PC-3 (cell line): ENCODE measurements around the gene ZNF548. TPM values are rescaled to one million over a fixed set of nuclear protein-coding genes. Genes with fewer than 3 reads are reported as not detected.

ENCODE experiments used
- ATAC-seq: fragments of 200-7000 bp; cut with Tn5 transposase; 2 replicates; pipeline ENCODE4 v1.9.1; 2020; ENCODE audit warnings: mild to moderate bottlenecking, moderate library complexity
- BruUV-seq: library from RNA; stranded (reverse); fragments of 400-500 nt; replicated peaks from 2 replicates; lab custom pipeline; 2021; lab: Mats Ljungman, UMichigan
- CTCF ChIA-PET: fragments of 300-600 bp; sonication (Branson Sonifier 250); formaldehyde crosslinking; loops from one replicate; lab custom pipeline; 2022; ENCODE audit warnings: antibody characterized with exemption; lab: Charles Lee
- POLR2A ChIA-PET: fragments of 300-600 bp; sonication (Branson Sonifier 250); formaldehyde crosslinking; loops from one replicate; lab custom pipeline; 2022; ENCODE audit warnings: antibody characterized with exemption; ENCODE audit not compliant: unreplicated experiment; lab: Charles Lee
- DNase-seq: peaks from one replicate; pipeline ENCODE4 v3.0.0-alpha.2; 2015
- H2AFZ ChIP-seq: fragments of 300-600 bp; sonication (generic); 2 replicates; pipeline ENCODE4 v1.6.0; 2016; ENCODE audit warnings: antibody characterized with exemption, low read length
- H3F3A ChIP-seq: fragments of 300-600 bp; sonication (generic); one replicate; pipeline ENCODE4 v1.6.0; 2017; ENCODE audit warnings: antibody characterized with exemption, low read length, control low read depth, mild to moderate bottlenecking; ENCODE audit not compliant: unreplicated experiment
- H3K27ac ChIP-seq: fragments of 300-600 bp; sonication (generic); 2 replicates; pipeline ENCODE4 v1.5.1; 2016; ENCODE audit warnings: mild to moderate bottlenecking, low read length
- H3K27me3 ChIP-seq: fragments of 300-600 bp; sonication (generic); 2 replicates; pipeline ENCODE4 v1.6.1; 2016; ENCODE audit warnings: low read length, mixed read lengths
- H3K36me3 ChIP-seq: fragments of 300-600 bp; sonication (generic); 2 replicates; pipeline ENCODE4 v1.6.1; 2016; ENCODE audit warnings: low read depth, mixed run types, low read length, mixed read lengths
- H3K4me1 ChIP-seq: fragments of 300-600 bp; sonication (generic); 2 replicates; pipeline ENCODE4 v1.5.1; 2016; ENCODE audit warnings: low read length; ENCODE audit not compliant: insufficient read depth
- H3K4me2 ChIP-seq: fragments of 300-600 bp; sonication (generic); 2 replicates; pipeline ENCODE4 v1.6.0; 2016; ENCODE audit warnings: low read length
- H3K4me3 ChIP-seq: fragments of 300-600 bp; sonication (generic); 2 replicates; pipeline ENCODE4 v1.5.1; 2016; ENCODE audit warnings: mild to moderate bottlenecking, low read length, mixed read lengths
- H3K79me2 ChIP-seq: fragments of 300-600 bp; sonication (generic); 2 replicates; pipeline ENCODE4 v1.6.1; 2017; ENCODE audit warnings: low read length, mixed read lengths
- H3K9ac ChIP-seq: fragments of 300-600 bp; sonication (generic); 2 replicates; pipeline ENCODE4 v1.6.0; 2016; ENCODE audit warnings: mild to moderate bottlenecking, low read length
- H3K9me2 ChIP-seq: fragments of 300-600 bp; sonication (generic); replicated peaks from 2 replicates; pipeline ENCODE4 v1.6.1; 2016; ENCODE audit warnings: mixed run types, low read length, mixed read lengths
- H3K9me3 ChIP-seq: fragments of 300-600 bp; sonication (generic); 2 replicates; pipeline ENCODE4 v1.6.1; 2016; ENCODE audit warnings: low read length, mixed read lengths
- H4K20me1 ChIP-seq: fragments of 300-600 bp; sonication (generic); 2 replicates; pipeline ENCODE4 v1.6.1; 2016; ENCODE audit warnings: low read length, mixed read lengths
- CTCF ChIP-seq: fragments of 300-600 bp; sonication (generic); conservative IDR thresholded peaks from 2 replicates; pipeline ENCODE4 v1.5.1; 2017; ENCODE audit warnings: antibody characterized with exemption, low read depth, mild to moderate bottlenecking, low read length
- EZH2 ChIP-seq: fragments of 300-600 bp; sonication (generic); IDR thresholded peaks from one replicate; pipeline ENCODE4 v1.6.1; 2017; ENCODE audit warnings: antibody characterized with exemption, mild to moderate bottlenecking, low read length; ENCODE audit not compliant: unreplicated experiment
- EZH2phosphoT487 ChIP-seq: fragments of 300-600 bp; sonication (generic); IDR thresholded peaks from 2 replicates; pipeline ENCODE4 v1.6.1; 2018; ENCODE audit warnings: mild to moderate bottlenecking, antibody characterized with exemption, low read length, borderline replicate concordance
- intact Hi-C: fragments of 100-400 bp; cut with micrococcal nuclease; formaldehyde crosslinking; loops from 2 replicates; pipeline ENCODE4 v1.9.0; 2023
- total RNA-seq: library from RNA; depleted of rRNA; stranded (reverse); fragments of >200 nt; gene quantifications from 2 replicates; pipeline ENCODE4 v1.2.3, GENCODE V29; 2014; rRNA removed

The ZNF548 gene
- total RNA-seq, 1 experiment from 2014 or later = 14.4 TPM

- no peak overlapping the region for H3K27ac ChIP-seq
- intact Hi-C loops = no loop called here
- H4K20me1 ChIP-seq = no peaks in the 10 kb centered on the region
- H3K27me3 ChIP-seq = no peaks in the 10 kb centered on the region
- TF ChIP-seq EZH2 (no peak), EZH2phosphoT487 (no peak), CTCF (no peak)
- no peak overlapping the region for H2AFZ ChIP-seq
- CTCF ChIA-PET = no interaction called here
- H3K4me3 ChIP-seq = no peak overlapping the region
- no peaks in the 10 kb centered on the region for H3K9me2 ChIP-seq
- POLR2A ChIA-PET = no interaction called here
- 0 out of 2 replicates have a peak, but pooled peaks cover 4% of the 10 kb centered on the region for H3K9me3 ChIP-seq
- no peak overlapping the region for H3K9ac ChIP-seq
- no peaks in the 10 kb centered on the region for H3K4me1 ChIP-seq
- H3K79me2 ChIP-seq = no peaks in the 10 kb centered on the region
- no peak overlapping the region for H3K4me2 ChIP-seq
- no TSS peak for BruUV-seq
- ATAC-seq (no peak), DNase-seq (no peak)
- no peaks in the 10 kb centered on the region for H3F3A ChIP-seq
- H3K36me3 ChIP-seq = peaks cover 14% of the 10 kb centered on the region
These were observed 62.7 kb downstream of the ZNF548 start for GRCh38 chr19:57452307-57452706.

Other genes starting within 250 kb of the ZNF548 start
- not detected in 2 replicates for gene ZIM3, start 244.7 kb upstream of the ZNF548 start, total RNA-seq
- not detected in 2 replicates for gene DUXA, start 222.4 kb upstream of the ZNF548 start, total RNA-seq
- 44.1 and 53.9 TPM in 2 replicates for gene ZNF264, start 198.4 kb upstream of the ZNF548 start, total RNA-seq
- 2.0 and 3.2 TPM in 2 replicates for gene AURKC, start 158.8 kb upstream of the ZNF548 start, total RNA-seq
- 12.9 and 13.1 TPM in 2 replicates for gene ZNF805, start 149.2 kb upstream of the ZNF548 start, total RNA-seq
- gene ZNF460, start 109.4 kb upstream of the ZNF548 start, total RNA-seq = 39.5 and 60.6 TPM in 2 replicates
- gene ZNF543, start 69.4 kb upstream of the ZNF548 start, total RNA-seq = 5.2 and 7.6 TPM in 2 replicates
- 8.1 and 8.2 TPM in 2 replicates for gene ZNF304, start 38.6 kb upstream of the ZNF548 start, total RNA-seq
- gene TRAPPC2B, start 26.3 kb upstream of the ZNF548 start, total RNA-seq = 16.1 and 21.0 TPM in 2 replicates
- 0.81 and 3.2 TPM in 2 replicates for gene ZNF547, start 26.3 kb upstream of the ZNF548 start, total RNA-seq
- gene ZNF17, start 21.3 kb downstream of the ZNF548 start, total RNA-seq = 4.7 and 7.8 TPM in 2 replicates
- gene ZNF749, start 45.5 kb downstream of the ZNF548 start, total RNA-seq = 17.6 and 21.9 TPM in 2 replicates
- 0.18 TPM in 1 of 2 replicates, not detected in the other for gene VN1R1, start 67.3 kb downstream of the ZNF548 start, total RNA-seq
- gene ZNF772, start 87.7 kb downstream of the ZNF548 start, total RNA-seq = 12.5 and 14.1 TPM in 2 replicates
- 16.5 and 22.3 TPM in 2 replicates for gene ZNF419, start 97.9 kb downstream of the ZNF548 start, total RNA-seq
- gene ZNF773, start 110.1 kb downstream of the ZNF548 start, total RNA-seq = 9.0 and 21.1 TPM in 2 replicates
- gene ZNF549, start 137.5 kb downstream of the ZNF548 start, total RNA-seq = 4.3 and 5.0 TPM in 2 replicates
- gene ZNF550, start 170.0 kb downstream of the ZNF548 start, total RNA-seq = 3.1 and 4.2 TPM in 2 replicates
- 2.4 and 3.6 TPM in 2 replicates for gene ZNF416, start 189.1 kb downstream of the ZNF548 start, total RNA-seq
- 0.33 and 0.46 TPM in 2 replicates for gene ZIK1, start 194.3 kb downstream of the ZNF548 start, total RNA-seq
- 15.0 and 16.9 TPM in 2 replicates for gene ZNF530, start 210.0 kb downstream of the ZNF548 start, total RNA-seq
- gene ZNF134, start 224.4 kb downstream of the ZNF548 start, total RNA-seq = 22.2 and 22.3 TPM in 2 replicates
- 9.6 and 10.1 TPM in 2 replicates for gene ZNF211, start 243.3 kb downstream of the ZNF548 start, total RNA-seq